GM12873 (cell line): Measurements from ENCODE around the gene CMTM7.

ENCODE experiments used
- CTCF ChIP-seq: IDR thresholded peaks from 2 replicates; pipeline ENCODE4 v1.5.1; 2012; ENCODE audit warnings: low read depth, mild to moderate bottlenecking, moderate library complexity, low read length, control low read depth; ENCODE audit not compliant: insufficient read depth; ENCODE audit errors: missing control alignments

Gene CMTM7

GRCh38 chr3:32467333-32468070, 75.8 kb downstream of the CMTM7 start:
- TF ChIP-seq CTCF = peak; percentile 99

- no peak for TF ChIP-seq CTCF
These were observed 77.7 kb downstream of the CMTM7 start for GRCh38 chr3:32469151-32469874.

- TF ChIP-seq CTCF = no peak
These were observed 78.7 kb downstream of the CMTM7 start for GRCh38 chr3:32470362-32470761.

GRCh38 chr3:32471246-32471645, 79.6 kb downstream of the CMTM7 start:
- no peak for TF ChIP-seq CTCF

GRCh38 chr3:32474201-32474600, 82.5 kb downstream of the CMTM7 start:
- no peak for TF ChIP-seq CTCF

- TF ChIP-seq CTCF = no peak
These were observed 89.0 kb downstream of the CMTM7 start for GRCh38 chr3:32480604-32481003.

- no peak for TF ChIP-seq CTCF
These were observed 90.4 kb downstream of the CMTM7 start for GRCh38 chr3:32481791-32482631.
